K562 (cell line): ENCODE data around the gene LAG3. TPM values are rescaled to one million over a fixed set of nuclear protein-coding genes. Genes with fewer than 3 reads are reported as not detected.

ENCODE experiments used
- ETS1 ChIP-seq: conservative IDR thresholded peaks from 2 replicates; pipeline ENCODE4 v1.6.1; 2011; ENCODE audit warnings: low read depth, mild to moderate bottlenecking, low read length; ENCODE audit not compliant: control insufficient read depth
- EZH2 ChIP-seq: IDR thresholded peaks from 2 replicates; pipeline ENCODE4 v1.6.1; 2012; ENCODE audit warnings: low read depth, mild to moderate bottlenecking, inconsistent platforms, low read length, borderline replicate concordance
- GABPB1 ChIP-seq: sonication (generic); formaldehyde crosslinking; IDR thresholded peaks from 2 replicates; pipeline ENCODE4 v1.8.0; 2022; ENCODE audit warnings: mild to moderate bottlenecking, missing genetic modification reagents
- GTF2A2 ChIP-seq: IDR thresholded peaks from 2 replicates; pipeline ENCODE4 v1.6.1; 2016; ENCODE audit warnings: mild to moderate bottlenecking, missing genetic modification characterization, missing compliant biosample characterization
- KAT7 ChIP-seq: sonication (generic); formaldehyde crosslinking; IDR thresholded peaks from 2 replicates; pipeline ENCODE4 v1.8.0; 2022; ENCODE audit warnings: missing genetic modification reagents, mild to moderate bottlenecking, borderline replicate concordance
- LEF1 ChIP-seq: fragments of 450-650 bp; IDR thresholded peaks from 2 replicates; pipeline ENCODE4 v1.6.1; 2016; ENCODE audit warnings: mild to moderate bottlenecking
- MAZ ChIP-seq, 2 experiments: fragments of 450-650 bp in 1 of 2; sonication (generic) in 1 of 2; formaldehyde crosslinking; IDR thresholded peaks in 1 of 2; conservative IDR thresholded peaks in 1 of 2; 2 replicates each; pipeline versions ENCODE4 v1.4.0 to v1.5.0; 2020; ENCODE audit warnings: mild to moderate bottlenecking in 1 of 2, missing genetic modification reagents in 1 of 2
- MEF2A ChIP-seq: IDR thresholded peaks from 2 replicates; pipeline ENCODE4 v1.6.1; 2011; ENCODE audit warnings: low read depth, mild to moderate bottlenecking, low read length, moderate library complexity; ENCODE audit not compliant: control insufficient read depth
- PHF8 ChIP-seq: fragments of 200-600 bp; sonication (generic); IDR thresholded peaks from 2 replicates; pipeline ENCODE4 v1.6.1; 2012; ENCODE audit warnings: mixed run types, mild to moderate bottlenecking, inconsistent platforms, low read length, moderate library complexity, borderline replicate concordance
- PKNOX1 ChIP-seq: fragments of 450-650 bp; IDR thresholded peaks from 2 replicates; pipeline ENCODE4 v1.6.1; 2016
- POLR2B ChIP-seq: fragments of 450-650 bp; IDR thresholded peaks from 2 replicates; pipeline ENCODE4 v1.6.1; 2018; ENCODE audit warnings: low read depth; ENCODE audit not compliant: partially characterized antibody
- RNF2 ChIP-seq: sonication (generic); IDR thresholded peaks from 2 replicates; pipeline ENCODE4 v1.6.1; 2016
- SIN3A ChIP-seq, 2 experiments: fragments of 150-350 bp in 1 of 2; IDR thresholded peaks; 2 replicates each; pipeline ENCODE4 v1.6.1; 2011 to 2016; ENCODE audit warnings: borderline replicate concordance in 2 of 2, low read depth in 2 of 2, low read length in 2 of 2, mild to moderate bottlenecking in 2 of 2, moderate library complexity in 2 of 2; ENCODE audit not compliant: control insufficient read depth in 1 of 2
- TOE1 ChIP-seq, 2 experiments: fragments of 450-650 bp in 1 of 2; sonication (generic) in 1 of 2; formaldehyde crosslinking in 1 of 2; IDR thresholded peaks; 2 replicates each; pipeline versions ENCODE4 v1.7.1 to v1.8.0; 2016 to 2022; ENCODE audit warnings: borderline replicate concordance in 2 of 2, mild to moderate bottlenecking in 2 of 2, antibody characterized with exemption in 1 of 2, inconsistent platforms in 1 of 2, low read depth in 1 of 2, missing genetic modification reagents in 1 of 2, moderate library complexity in 1 of 2
- YY1 ChIP-seq, 3 experiments: IDR thresholded peaks; 2 replicates each; pipeline ENCODE4 v1.6.1; 2011; ENCODE audit warnings: low read length in 2 of 3, mild to moderate bottlenecking in 2 of 3, moderate library complexity in 2 of 3, borderline replicate concordance in 1 of 3, control low read depth in 1 of 3, low read depth in 1 of 3; ENCODE audit not compliant: insufficient read depth in 3 of 3, insufficient replicate concordance in 2 of 3, control insufficient read depth in 1 of 3, insufficient read length in 1 of 3; ENCODE audit errors: extremely low read depth in 1 of 3
- ZBTB17 ChIP-seq: fragments of 450-650 bp; formaldehyde crosslinking; IDR thresholded peaks from 2 replicates; pipeline ENCODE4 v1.4.0; 2020; ENCODE audit warnings: mild to moderate bottlenecking
- ZNF140 ChIP-seq: fragments of 250-450 bp; sonication (Bioruptor Pico); IDR thresholded peaks from 2 replicates; pipeline ENCODE4 v1.8.0; 2021; ENCODE audit warnings: moderate library complexity, mild to moderate bottlenecking, inconsistent platforms
- ZNF253 ChIP-seq: fragments of 250-450 bp; sonication (Bioruptor Pico); conservative IDR thresholded peaks from 2 replicates; pipeline ENCODE4 v1.6.1; 2021; ENCODE audit warnings: mild to moderate bottlenecking
- ZNF512 ChIP-seq: IDR thresholded peaks from 2 replicates; pipeline ENCODE4 v1.6.1; 2016; ENCODE audit warnings: missing genetic modification characterization, missing compliant biosample characterization
- polyA plus RNA-seq, 8 experiments: library from polyadenylated mRNA; depleted of rRNA in 4 of 8; stranded (reverse) in 5 of 8; unstranded in 3 of 8; fragments of >200 nt; fragmentation: Nextera tagmentation in 2 of 8; fragmentation: Illumina TruSeq in 1 of 8; extraction: Ambion mirVana in 2 of 8; extraction: Trizol in 1 of 8; gene quantifications; 2 replicates each; pipeline versions ENCODE4 v1.2.1 to v1.2.3, GENCODE V29; 2011 to 2014; ENCODE audit warnings: inconsistent platforms in 1 of 8, missing spikeins in 1 of 8
- total RNA-seq, 7 experiments: library from RNA; depleted of rRNA in 6 of 7; stranded (reverse); fragments of >200 nt in 6 of 7; fragmentation: Illumina TruSeq in 2 of 7; extraction: Trizol in 2 of 7; gene quantifications; 2 replicates each; pipeline versions ENCODE4 v1.2.1 to v1.2.3, GENCODE V29; 2011 to 2021; ENCODE audit warnings: low replicate concordance in 1 of 7
- TF ChIP-seq, protein P1 (sequence below): fragments of 450-650 bp; formaldehyde crosslinking; IDR thresholded peaks from 2 replicates; pipeline ENCODE4 v1.4.0; 2020; ENCODE audit warnings: mild to moderate bottlenecking

LAG3 gene
- total and polyA plus RNA-seq, 9 of the 15 experiments (the other 6 are each of a cell fraction or from before 2014, with no cell fraction given): 0.07 to 0.66 (median 0.09) TPM; not detected in 1

DNA sequence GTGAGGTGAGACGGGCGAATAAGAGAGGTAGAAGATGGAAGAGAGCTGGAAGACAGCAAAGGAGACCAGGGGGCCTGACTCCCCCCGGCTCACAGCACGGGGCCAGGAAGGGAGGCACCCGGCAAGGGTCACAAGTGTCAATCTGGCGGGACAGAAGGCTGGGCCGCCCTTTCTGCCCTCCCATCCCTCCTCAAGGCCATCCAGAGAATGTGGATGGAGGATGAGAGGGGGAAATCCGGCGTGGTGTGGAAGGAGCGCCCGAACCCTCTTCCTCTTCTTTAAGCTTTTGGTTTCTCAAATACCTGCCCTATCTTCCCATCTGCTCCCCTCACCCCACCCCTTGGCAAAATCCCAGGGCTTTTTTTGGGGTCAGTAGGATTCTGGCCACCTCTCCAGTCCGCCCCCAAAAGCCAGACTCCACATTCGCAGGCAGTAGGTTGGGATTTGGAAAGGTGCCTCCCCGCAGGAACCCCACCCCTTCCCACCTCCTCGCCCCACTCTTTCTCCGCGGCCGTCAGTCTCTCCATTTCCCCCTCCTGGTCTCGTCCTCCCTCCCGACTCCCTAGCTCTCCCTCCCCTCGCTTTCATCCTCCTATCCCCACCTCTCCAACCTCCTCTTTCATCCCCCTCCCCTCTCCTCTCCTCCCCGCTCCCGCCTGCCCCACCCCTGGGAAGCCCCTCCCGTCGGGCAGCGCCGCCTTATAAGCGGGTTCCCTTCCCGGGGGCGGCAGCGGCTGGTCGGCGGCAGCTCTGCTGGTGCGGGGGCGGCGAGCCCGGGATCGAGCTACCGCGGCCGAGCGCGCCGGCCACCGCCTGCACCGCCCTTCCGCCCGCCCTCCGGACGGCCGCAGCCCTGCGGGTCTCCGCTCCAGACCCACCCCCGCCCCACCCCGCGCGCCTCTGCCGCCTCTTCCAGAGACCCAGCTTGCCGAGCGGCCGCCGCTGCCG, 6.4 kb upstream of the LAG3 start, which contains the start of gene PTMS (continued):
- TF ChIP-seq RNF2: 0 out of 2 replicates have a peak, but pooled peaks have one; percentile 13
- no peak for TF ChIP-seq TOE1 (IDR thresholded peaks at IDR 0.05; ENCODE audit: borderline replicate concordance)
- TF ChIP-seq TOE1 (CRISPR knock-in tag; IDR thresholded peaks at IDR 0.05; ENCODE audit: borderline replicate concordance, low read depth): no peak
- peak; percentile 6; the same call in 1 of the 2 replicates for TF ChIP-seq GABPB1 (CRISPR knock-in tag)
- peak; percentile 80 for TF ChIP-seq PKNOX1
- peak; percentile 71 for TF ChIP-seq MAZ (CRISPR knock-in tag; conservative IDR thresholded peaks at IDR 0.05 in 1 of 2, IDR thresholded peaks at IDR 0.05 in 1 of 2)
- TF ChIP-seq ETS1: 0 out of 2 replicates have a peak, but pooled peaks have one; percentile 20
- TF ChIP-seq, protein P1, sequence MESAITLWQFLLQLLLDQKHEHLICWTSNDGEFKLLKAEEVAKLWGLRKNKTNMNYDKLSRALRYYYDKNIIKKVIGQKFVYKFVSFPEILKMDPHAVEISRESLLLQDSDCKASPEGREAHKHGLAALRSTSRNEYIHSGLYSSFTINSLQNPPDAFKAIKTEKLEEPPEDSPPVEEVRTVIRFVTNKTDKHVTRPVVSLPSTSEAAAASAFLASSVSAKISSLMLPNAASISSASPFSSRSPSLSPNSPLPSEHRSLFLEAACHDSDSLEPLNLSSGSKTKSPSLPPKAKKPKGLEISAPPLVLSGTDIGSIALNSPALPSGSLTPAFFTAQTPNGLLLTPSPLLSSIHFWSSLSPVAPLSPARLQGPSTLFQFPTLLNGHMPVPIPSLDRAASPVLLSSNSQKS (CRISPR knock-in tag): no peak
- no peak for TF ChIP-seq ZNF253
- TF ChIP-seq ZBTB17 (CRISPR knock-in tag): no peak
- TF ChIP-seq ZNF140 (CRISPR knock-in tag): no peak
- TF ChIP-seq EZH2: no peak
- TF ChIP-seq SIN3A (IDR thresholded peaks at IDR 0.05; ENCODE audit: borderline replicate concordance in 2 of 2, control insufficient read depth in 1 of 2, low read depth in 2 of 2, low read length in 2 of 2): 0 out of 4 replicates have a peak, but pooled peaks of 1 of the 2 experiments have one; percentile 33
- no peak for TF ChIP-seq GTF2A2
- peak; percentile 3; the same call in 1 of the 2 replicates for TF ChIP-seq PHF8
- TF ChIP-seq POLR2B: peak; percentile 44
- peak in 2 of 3 experiments; percentile 11 to 37 for TF ChIP-seq YY1 (IDR thresholded peaks at IDR 0.05; ENCODE audit: borderline replicate concordance in 1 of 3, control insufficient read depth in 1 of 3, extremely low read depth in 1 of 3, insufficient read depth in 3 of 3, insufficient read length in 1 of 3, insufficient replicate concordance in 2 of 3, low read depth in 1 of 3, low read length in 2 of 3)
- 0 out of 2 replicates have a peak, but pooled peaks have one; percentile 29 for TF ChIP-seq LEF1
- no peak for TF ChIP-seq KAT7 (CRISPR knock-in tag)
- TF ChIP-seq MEF2A: no peak
- TF ChIP-seq ZNF512: no peak
